Effector memory CD8-positive, alpha-beta T cell (primary cell): ENCODE measurements around the gene SLC44A4.
A peak's percentile ranks its signal among the peaks of the same experiment; 100 is the strongest.
"Not testable (repeated sequence)": the region's sequence is repeated elsewhere in the genome, so short reads cannot be mapped to it uniquely, and the experiment has no call there.

Source experiments
- ATAC-seq: fragments of 150-1000 bp; cut with Tn5 transposase; replicated peaks from 2 replicates; pipeline ENCODE4 v1.10.0; 2021; ENCODE audit warnings: mild to moderate bottlenecking, moderate library complexity
- DNase-seq, 3 experiments: peaks; one replicate each; pipeline ENCODE4 v3.0.0; 2021
- H3K27ac Mint-ChIP-seq, 2 donors: one replicate each; pipeline ENCODE4 v1.8.0; 2022; ENCODE audit warnings: mild to moderate bottlenecking in 2 of 2, mixed read lengths in 2 of 2, moderate library complexity in 2 of 2
- H3K27me3 Mint-ChIP-seq, 2 donors: one replicate each; pipeline ENCODE4 v1.8.0; 2022; ENCODE audit warnings: mixed read lengths in 2 of 2
- H3K36me3 Mint-ChIP-seq: one replicate; pipeline ENCODE4 v1.8.0; 2022; ENCODE audit warnings: mild to moderate bottlenecking, moderate library complexity, mixed read lengths; ENCODE audit not compliant: insufficient read depth
- H3K4me1 Mint-ChIP-seq, 2 donors: one replicate each; pipeline ENCODE4 v1.8.0; 2022; ENCODE audit warnings: low read depth in 2 of 2, mixed read lengths in 2 of 2
- H3K4me3 Mint-ChIP-seq, 2 donors: one replicate each; pipeline ENCODE4 v1.8.0; 2022; ENCODE audit warnings: mild to moderate bottlenecking in 2 of 2, mixed read lengths in 2 of 2, moderate library complexity in 2 of 2
- H3K9me3 Mint-ChIP-seq, 2 donors: one replicate each; pipeline ENCODE4 v1.8.0; 2022; ENCODE audit warnings: mixed read lengths in 2 of 2

The SLC44A4 gene

GRCh38 chr6:31869343-31869742 lies 9.5 kb downstream of the SLC44A4 start:
- H3K4me3 Mint-ChIP-seq, result no peak overlapping the region
- no peak for ATAC-seq
- no peaks in the 10 kb centered on the region for H3K9me3 Mint-ChIP-seq
- DNase-seq, result no peak
- H3K4me1 Mint-ChIP-seq, result peaks cover 4 to 6% of the 10 kb centered on the region in 2 donors
- peaks cover 3% of the 10 kb centered on the region for H3K36me3 Mint-ChIP-seq
- H3K27ac Mint-ChIP-seq, result no peak overlapping the region
- peaks cover 0 to 11% of the 10 kb centered on the region in 2 donors for H3K27me3 Mint-ChIP-seq

- not testable (repeated sequence) for H3K9me3 Mint-ChIP-seq, H3K27ac Mint-ChIP-seq, H3K36me3 Mint-ChIP-seq, H3K4me3 Mint-ChIP-seq, DNase-seq, ATAC-seq
- Mint-ChIP-seq H3K4me1 (peaks cover 8 to 13% of the 10 kb centered on the region in 2 donors), H3K27me3 (peaks cover 0 to 11% of the 10 kb centered on the region in 2 donors)
Observed at GRCh38 chr6:31868658-31868971, 10.2 kb downstream of the SLC44A4 start.

GRCh38 chr6:31865205-31866118 lies 13.3 kb downstream of the SLC44A4 start:
- H3K27me3 Mint-ChIP-seq, result no peaks in the 10 kb centered on the region
- H3K9me3 Mint-ChIP-seq, result no peaks in the 10 kb centered on the region
- DNase-seq (no peak), ATAC-seq (no peak)
- H3K4me1 Mint-ChIP-seq, result peaks cover 26 to 27% of the 10 kb centered on the region in 2 donors
- no peak overlapping the region for H3K4me3 Mint-ChIP-seq
- peak overlapping the region in 1 of 2 donors; percentile 13 for H3K27ac Mint-ChIP-seq
- H3K36me3 Mint-ChIP-seq, result peaks cover 36% of the 10 kb centered on the region

- no peak overlapping the region for H3K27ac Mint-ChIP-seq
- H3K36me3 Mint-ChIP-seq, result peaks cover 38% of the 10 kb centered on the region
- peak overlapping the region in 1 of 2 donors; percentile 88 for H3K4me3 Mint-ChIP-seq
- no peaks in the 10 kb centered on the region for H3K9me3 Mint-ChIP-seq
- ATAC-seq (no peak), DNase-seq (no peak)
- peaks cover 26 to 27% of the 10 kb centered on the region in 2 donors for H3K4me1 Mint-ChIP-seq
- H3K27me3 Mint-ChIP-seq, result no peaks in the 10 kb centered on the region
Observed at GRCh38 chr6:31864818-31865204, 14.0 kb downstream of the SLC44A4 start.

GRCh38 chr6:31864123-31864562 lies 14.7 kb downstream of the SLC44A4 start:
- ATAC-seq, result not testable (repeated sequence)

GRCh38 chr6:31862344-31863235 lies 16.2 kb downstream of the SLC44A4 start, which contains the start of gene NEU1:
Gene NEU1 (minus strand): TSS chr6:31862821. CDS start chr6:31862776, 45 bp downstream.
- H3K4me1 Mint-ChIP-seq, result peaks cover 26 to 27% of the 10 kb centered on the region in 2 donors
- ATAC-seq (peak; percentile 93), DNase-seq (peak; percentile 97 to 98 (median 98))
- no peaks in the 10 kb centered on the region for H3K9me3 Mint-ChIP-seq
- peaks cover 53% of the 10 kb centered on the region for H3K36me3 Mint-ChIP-seq
- peak within 1 kb of the TSS; percentile 88 to 96 for H3K4me3 Mint-ChIP-seq
- peak within 1 kb of the TSS; percentile 95 to 97 for H3K27ac Mint-ChIP-seq
- H3K27me3 Mint-ChIP-seq, result no peaks in the 10 kb centered on the region

More at GRCh38 chr6:31864123-31864562, 14.7 kb downstream of the SLC44A4 start:
- Mint-ChIP-seq H3K27ac (peak overlapping the region; percentile 95 to 97), H3K4me3 (peak overlapping the region; percentile 88 to 96), H3K36me3 (peaks cover 45% of the 10 kb centered on the region), H3K4me1 (peaks cover 26 to 27% of the 10 kb centered on the region in 2 donors)
- not testable (repeated sequence) for H3K9me3 Mint-ChIP-seq, H3K27me3 Mint-ChIP-seq, DNase-seq

GRCh38 chr6:31861919-31862343 lies 16.9 kb downstream of the SLC44A4 start:
- no peak for DNase-seq
- Mint-ChIP-seq H3K4me1 (peaks cover 26 to 27% of the 10 kb centered on the region in 2 donors), H3K27ac (peak overlapping the region; percentile 95 to 97), H3K36me3 (peaks cover 56% of the 10 kb centered on the region), H3K9me3 (no peaks in the 10 kb centered on the region), H3K4me3 (peak overlapping the region; percentile 88 to 96), H3K27me3 (no peaks in the 10 kb centered on the region)
- ATAC-seq, result no peak

- ATAC-seq (no peak), DNase-seq (no peak)
- H3K4me3 Mint-ChIP-seq, result peak overlapping the region; percentile 88 to 96
- no peaks in the 10 kb centered on the region for H3K9me3 Mint-ChIP-seq
- no peaks in the 10 kb centered on the region for H3K27me3 Mint-ChIP-seq
- H3K36me3 Mint-ChIP-seq, result peaks cover 60% of the 10 kb centered on the region
- H3K4me1 Mint-ChIP-seq, result peaks cover 26 to 27% of the 10 kb centered on the region in 2 donors
- H3K27ac Mint-ChIP-seq, result peak overlapping the region; percentile 95 to 97
Observed at GRCh38 chr6:31861150-31861549, 17.6 kb downstream of the SLC44A4 start.

- Mint-ChIP-seq H3K9me3 (no peaks in the 10 kb centered on the region), H3K4me3 (no peak overlapping the region), H3K27ac (peak overlapping the region; percentile 18 to 61), H3K27me3 (no peaks in the 10 kb centered on the region), H3K36me3 (peaks cover 63% of the 10 kb centered on the region), H3K4me1 (peaks cover 26 to 27% of the 10 kb centered on the region in 2 donors)
- DNase-seq, result no peak
- ATAC-seq, result no peak
Observed at GRCh38 chr6:31860349-31860748, 18.4 kb downstream of the SLC44A4 start.

GRCh38 chr6:31859923-31860322 lies 18.9 kb downstream of the SLC44A4 start:
- Mint-ChIP-seq H3K36me3 (peaks cover 63% of the 10 kb centered on the region), H3K27ac (peak overlapping the region; percentile 18 to 61), H3K27me3 (no peaks in the 10 kb centered on the region), H3K4me3 (no peak overlapping the region), H3K4me1 (peaks cover 26 to 27% of the 10 kb centered on the region in 2 donors), H3K9me3 (no peaks in the 10 kb centered on the region)
- no peak for ATAC-seq
- no peak for DNase-seq

GRCh38 chr6:31858707-31859106 lies 20.1 kb downstream of the SLC44A4 start:
- Mint-ChIP-seq H3K9me3 (no peaks in the 10 kb centered on the region), H3K4me3 (no peak overlapping the region), H3K4me1 (peaks cover 18 to 21% of the 10 kb centered on the region in 2 donors), H3K36me3 (peaks cover 57% of the 10 kb centered on the region), H3K27me3 (no peaks in the 10 kb centered on the region), H3K27ac (no peak overlapping the region)
- ATAC-seq (no peak), DNase-seq (no peak)

GRCh38 chr6:31857774-31858173 lies 21.0 kb downstream of the SLC44A4 start:
- Mint-ChIP-seq H3K4me1 (peaks cover 14 to 16% of the 10 kb centered on the region in 2 donors), H3K36me3 (peaks cover 48% of the 10 kb centered on the region)
- DNase-seq, H3K27ac Mint-ChIP-seq, H3K9me3 Mint-ChIP-seq, H3K27me3 Mint-ChIP-seq, H3K4me3 Mint-ChIP-seq, ATAC-seq: not testable (repeated sequence)
